Psoas muscle (tissue), 8 donors: Measurements from ENCODE around the gene SNN. TPM values are rescaled to one million over a fixed set of nuclear protein-coding genes. Genes with fewer than 3 reads are reported as not detected.
A peak's percentile ranks its signal among the peaks of the same experiment; 100 is the strongest.

Source experiments
- ATAC-seq, 4 donors: fragments of 200-7000 bp; cut with Tn5 transposase; one replicate each; pipeline ENCODE4 v1.9.1; 2020; ENCODE audit warnings: moderate library complexity in 3 of 4, mild to moderate bottlenecking in 2 of 4
- DNase-seq, 2 donors: peaks; one replicate each; pipeline ENCODE4 v3.0.0-alpha.2; 2020
- H3K27ac ChIP-seq: fragments of 200-600 bp; one replicate; pipeline ENCODE4 v1.8.0; 2022
- H3K27me3 ChIP-seq, 3 donors: fragments of 200-600 bp in 1 of 3; one replicate each; pipeline versions ENCODE4 v1.6.1 to v1.8.0; 2013 to 2022; ENCODE audit warnings: low read length in 2 of 3, mild to moderate bottlenecking in 2 of 3, moderate library complexity in 1 of 3; ENCODE audit not compliant: insufficient read depth in 3 of 3
- H3K36me3 ChIP-seq, 2 donors: fragments of 200-600 bp in 1 of 2; one replicate each; pipeline versions ENCODE4 v1.6.1 to v1.8.0; 2013 to 2022; ENCODE audit warnings: low read depth in 1 of 2, mild to moderate bottlenecking in 1 of 2, moderate library complexity in 1 of 2; ENCODE audit not compliant: insufficient read depth in 1 of 2
- H3K4me1 ChIP-seq: fragments of 200-600 bp; one replicate; pipeline ENCODE4 v1.8.0; 2022
- H3K4me3 ChIP-seq: fragments of 200-600 bp; one replicate; pipeline ENCODE4 v1.8.0; 2022; ENCODE audit warnings: mild to moderate bottlenecking
- H3K9me3 ChIP-seq: fragments of 200-600 bp; one replicate; pipeline ENCODE4 v1.8.0; 2022
- WGBS, 3 donors: extraction: QIAGEN DNeasy Blood & Tissue Kit; methylation state at CpG; one replicate each; pipeline versions ENCODE4 v1.1.6 to v1.1.7; 2013; 5-methylcytosine and 5-hydroxymethylcytosine counted together
- intact Hi-C, 2 donors: fragments of 100-400 bp; cut with DNase I; formaldehyde crosslinking; loops; one replicate each; pipeline versions ENCODE4 v1.11.0 to v1.14.2; 2022
- polyA plus RNA-seq, 3 donors: library from polyadenylated mRNA; stranded (reverse); fragments of 200-250 nt; gene quantifications; one replicate each; pipeline ENCODE4 v1.2.3, GENCODE V29; 2013
- total RNA-seq, 4 donors: library from RNA; stranded (reverse); fragmentation: NEBNext Ultra II Directional in 2 of 4; extraction: Animal tissue kit (Norgen Biotek cat#: 25700) in 2 of 4; gene quantifications; one replicate each; pipeline versions ENCODE4 v1.2.1 to v1.2.4, GENCODE V29; 2021 to 2023
- TF ChIP-seq, protein P1 (sequence below): fragments of 200-600 bp; IDR thresholded peaks from one replicate; pipeline ENCODE4 v1.8.0; 2022; ENCODE audit warnings: antibody characterized with exemption
- donor health status: healthy with polysubstance abuse.
- donor health status: DM: no; HTN: no; CAD: no; lungs with moderate emphysema.
- donor health status: Bipolar disorder and iron deficiency.
- donor health status: healthy.
- donor health status: DM: yes; HTN: yes; CAD: no.
- donor health status: DM: no; HTN: no; CAD: no.
- donor health status: DM: no; HTN: no; CAD: no.
- donor health status: DM: yes; HTN: yes; CAD: no.

SNN gene
- total and polyA plus RNA-seq, 7 donors = 30.3 to 152 (median 100) TPM

DNA sequence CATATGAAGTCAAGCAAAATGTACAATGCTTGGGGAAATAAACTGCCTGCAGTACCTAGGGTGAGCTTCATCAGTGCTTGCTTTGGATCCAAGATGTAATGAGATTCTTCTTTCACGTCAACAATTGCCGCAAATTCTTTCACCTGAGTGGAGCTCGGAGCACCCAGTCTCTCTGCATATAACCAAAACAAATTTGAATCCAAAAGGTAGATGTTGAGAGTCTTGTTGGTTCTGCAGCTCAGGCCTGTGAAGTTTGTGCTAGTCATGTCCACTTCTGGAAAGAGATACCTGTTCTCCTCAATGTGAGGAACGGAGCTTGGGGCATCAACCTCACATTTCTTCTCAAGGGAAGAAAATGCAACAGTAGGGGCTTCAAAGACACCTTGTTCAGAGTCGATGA lies 23.0 kb downstream of the SNN start:
- H3K9me3 ChIP-seq = no peaks in the 10 kb centered on the region
- WGBS, 3 donors = 94 to 95% (median 95%) methylated on average over 5 of the region's 5 CpGs
- ATAC-seq = no peak
- DNase-seq = no peak
- peaks cover 40% of the 10 kb centered on the region for H3K4me1 ChIP-seq
- H3K36me3 ChIP-seq = peaks cover 14 to 65% of the 10 kb centered on the region in 2 donors
- intact Hi-C loops = no loop called here
- H3K27me3 ChIP-seq = no peaks in the 10 kb centered on the region
- H3K27ac ChIP-seq = no peak overlapping the region
- H3K4me3 ChIP-seq = no peak overlapping the region
- TF ChIP-seq, protein P1, sequence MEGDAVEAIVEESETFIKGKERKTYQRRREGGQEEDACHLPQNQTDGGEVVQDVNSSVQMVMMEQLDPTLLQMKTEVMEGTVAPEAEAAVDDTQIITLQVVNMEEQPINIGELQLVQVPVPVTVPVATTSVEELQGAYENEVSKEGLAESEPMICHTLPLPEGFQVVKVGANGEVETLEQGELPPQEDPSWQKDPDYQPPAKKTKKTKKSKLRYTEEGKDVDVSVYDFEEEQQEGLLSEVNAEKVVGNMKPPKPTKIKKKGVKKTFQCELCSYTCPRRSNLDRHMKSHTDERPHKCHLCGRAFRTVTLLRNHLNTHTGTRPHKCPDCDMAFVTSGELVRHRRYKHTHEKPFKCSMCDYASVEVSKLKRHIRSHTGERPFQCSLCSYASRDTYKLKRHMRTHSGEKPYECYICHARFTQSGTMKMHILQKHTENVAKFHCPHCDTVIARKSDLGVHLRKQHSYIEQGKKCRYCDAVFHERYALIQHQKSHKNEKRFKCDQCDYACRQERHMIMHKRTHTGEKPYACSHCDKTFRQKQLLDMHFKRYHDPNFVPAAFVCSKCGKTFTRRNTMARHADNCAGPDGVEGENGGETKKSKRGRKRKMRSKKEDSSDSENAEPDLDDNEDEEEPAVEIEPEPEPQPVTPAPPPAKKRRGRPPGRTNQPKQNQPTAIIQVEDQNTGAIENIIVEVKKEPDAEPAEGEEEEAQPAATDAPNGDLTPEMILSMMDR = no peak

DNA sequence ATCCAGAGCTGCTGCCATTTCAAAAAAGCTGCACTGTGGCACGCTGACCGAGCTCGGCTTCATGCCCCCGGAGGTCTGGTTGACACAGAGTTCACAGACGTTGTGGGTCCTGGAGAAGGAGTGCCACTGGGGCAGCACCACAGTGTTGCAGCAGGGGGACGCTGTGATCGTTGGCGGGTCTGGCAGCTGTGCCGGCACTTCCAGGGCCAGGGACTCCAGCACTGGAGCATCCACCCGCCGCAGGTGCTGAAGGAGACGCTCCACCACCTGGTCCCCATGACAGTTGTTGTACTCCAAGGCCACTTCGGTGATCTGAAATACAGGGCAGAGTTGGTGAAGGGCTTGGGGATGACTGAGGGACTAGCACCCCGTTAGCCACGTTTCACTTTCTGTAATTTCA lies 23.5 kb downstream of the SNN start:
- H3K36me3 ChIP-seq = peaks cover 14 to 65% of the 10 kb centered on the region in 2 donors
- H3K4me1 ChIP-seq = peaks cover 35% of the 10 kb centered on the region
- WGBS, 3 donors = 85 to 89% (median 89%) methylated on average over 15 of the region's 15 CpGs
- no peak overlapping the region for H3K27ac ChIP-seq
- H3K9me3 ChIP-seq = no peaks in the 10 kb centered on the region
- ATAC-seq = peak in 1 of 4 donors; percentile 13
- DNase-seq = no peak
- TF ChIP-seq, protein P1 = no peak
- no peak overlapping the region for H3K4me3 ChIP-seq
- no peaks in the 10 kb centered on the region for H3K27me3 ChIP-seq
- intact Hi-C loops = no loop called here

DNA sequence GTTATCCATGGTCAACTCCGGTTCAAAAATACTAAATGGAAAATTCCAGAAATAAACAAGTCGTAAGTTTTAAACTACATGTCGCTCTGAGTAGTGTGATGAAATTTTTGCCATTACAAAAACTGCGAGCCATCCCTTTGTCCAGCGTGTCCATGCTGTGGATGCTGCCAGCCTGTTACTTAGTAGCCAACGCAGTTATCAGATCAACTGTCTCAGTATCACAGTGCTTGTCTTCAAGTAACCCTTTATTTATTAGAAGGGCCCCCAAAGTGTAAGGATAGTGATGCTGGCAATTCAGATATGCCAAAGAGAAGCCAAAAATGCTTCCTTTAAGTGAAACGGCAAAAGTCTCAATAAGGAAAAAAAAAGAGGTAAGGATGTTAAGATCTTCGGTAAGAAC lies 23.9 kb downstream of the SNN start:
- DNase-seq (no peak), ATAC-seq (no peak)
- no peak overlapping the region for H3K27ac ChIP-seq
- H3K4me1 ChIP-seq = peaks cover 31% of the 10 kb centered on the region
- TF ChIP-seq, protein P1 = no peak
- intact Hi-C loops = no loop called here
- H3K4me3 ChIP-seq = no peak overlapping the region
- peaks cover 14 to 65% of the 10 kb centered on the region in 2 donors for H3K36me3 ChIP-seq
- WGBS, 3 donors = 62 to 83% (median 68%) methylated on average over 8 of the region's 8 CpGs
- no peaks in the 10 kb centered on the region for H3K9me3 ChIP-seq
- no peaks in the 10 kb centered on the region for H3K27me3 ChIP-seq

DNA sequence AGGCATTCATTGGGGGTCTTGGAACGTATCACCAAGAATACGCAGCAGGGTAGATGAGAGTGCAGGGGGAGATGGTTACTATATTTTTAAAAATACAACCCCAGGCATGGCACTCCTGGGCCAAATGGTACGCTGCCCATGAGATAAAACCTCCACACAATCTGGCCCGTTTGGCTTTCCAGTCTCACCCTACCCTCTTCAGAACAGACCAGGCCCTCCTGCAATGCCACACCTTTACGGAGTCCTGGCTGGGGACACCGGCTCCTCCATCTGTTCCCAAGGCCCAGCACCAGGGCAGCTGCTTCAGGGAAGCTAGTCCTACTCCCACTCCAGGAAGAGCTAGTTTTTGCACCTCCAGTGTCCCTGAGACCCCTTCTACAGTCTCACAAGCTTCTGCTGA lies 24.4 kb downstream of the SNN start:
- Histone ChIP-seq H3K27ac (no peak overlapping the region), H3K4me1 (peaks cover 26% of the 10 kb centered on the region), H3K4me3 (no peak overlapping the region), H3K27me3 (no peaks in the 10 kb centered on the region), H3K36me3 (peaks cover 12 to 65% of the 10 kb centered on the region in 2 donors), H3K9me3 (no peaks in the 10 kb centered on the region)
- TF ChIP-seq, protein P1 = no peak
- WGBS, 3 donors = 80 to 88% (median 84%) methylated on average over 6 of the region's 6 CpGs
- intact Hi-C loops = no loop called here
- ATAC-seq = no peak
- no peak for DNase-seq

DNA sequence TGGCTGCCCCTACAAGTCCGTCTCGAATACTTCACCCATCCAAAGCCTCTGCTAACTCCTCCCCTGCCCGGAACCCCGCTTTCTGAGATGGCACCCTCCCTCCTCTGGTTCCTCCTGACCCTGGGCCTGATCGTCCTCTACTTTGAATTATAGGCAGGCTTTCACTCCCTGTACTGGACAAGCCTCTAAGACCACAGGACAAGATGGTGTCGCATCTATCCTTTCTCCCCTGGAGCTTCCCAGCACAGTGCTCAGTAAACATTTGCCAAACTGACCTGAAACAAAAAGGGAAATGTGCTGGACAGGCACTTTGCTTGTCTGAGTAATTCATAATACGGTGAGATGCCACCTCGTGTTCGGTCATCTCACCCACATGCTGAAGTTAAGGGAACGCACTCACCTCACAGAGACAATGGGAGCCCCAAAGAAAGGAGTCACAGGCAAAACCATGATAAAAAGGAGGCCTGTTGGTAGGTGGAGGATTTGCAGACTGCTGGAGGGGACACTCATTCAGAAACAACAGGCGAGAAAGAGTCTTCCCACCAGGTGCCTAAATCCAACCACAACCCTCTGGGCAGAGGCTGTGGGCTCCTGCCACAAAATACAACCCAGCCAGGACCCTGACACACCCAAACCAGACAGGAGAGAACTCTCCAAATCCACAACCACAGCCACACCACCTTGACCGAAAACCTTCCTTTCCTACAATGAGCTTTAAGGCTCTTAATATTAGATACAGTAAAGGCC lies 28.2 kb downstream of the SNN start:
- no peaks in the 10 kb centered on the region for H3K9me3 ChIP-seq
- no peak overlapping the region for H3K27ac ChIP-seq
- ATAC-seq = no peak
- peaks cover 7% of the 10 kb centered on the region for H3K4me1 ChIP-seq
- 93 to 96% (median 94%) methylated on average over 12 of the region's 12 CpGs for WGBS, 3 donors
- no peak overlapping the region for H3K4me3 ChIP-seq
- peaks cover 10 to 78% of the 10 kb centered on the region in 2 donors for H3K36me3 ChIP-seq
- no peak for DNase-seq
- intact Hi-C loops = no loop called here
- H3K27me3 ChIP-seq = no peaks in the 10 kb centered on the region
- TF ChIP-seq, protein P1 = no peak
